ENCODE results near the gene PHGDH. TPM values are rescaled to one million over a fixed set of nuclear protein-coding genes. Genes with fewer than 3 reads are reported as not detected.

The PHGDH gene
- total and polyA plus RNA-seq, 2 donors (not counting 3 experiments of a cell fraction or from before 2014, with no cell fraction given): 37.9 to 120 TPM

DNA sequence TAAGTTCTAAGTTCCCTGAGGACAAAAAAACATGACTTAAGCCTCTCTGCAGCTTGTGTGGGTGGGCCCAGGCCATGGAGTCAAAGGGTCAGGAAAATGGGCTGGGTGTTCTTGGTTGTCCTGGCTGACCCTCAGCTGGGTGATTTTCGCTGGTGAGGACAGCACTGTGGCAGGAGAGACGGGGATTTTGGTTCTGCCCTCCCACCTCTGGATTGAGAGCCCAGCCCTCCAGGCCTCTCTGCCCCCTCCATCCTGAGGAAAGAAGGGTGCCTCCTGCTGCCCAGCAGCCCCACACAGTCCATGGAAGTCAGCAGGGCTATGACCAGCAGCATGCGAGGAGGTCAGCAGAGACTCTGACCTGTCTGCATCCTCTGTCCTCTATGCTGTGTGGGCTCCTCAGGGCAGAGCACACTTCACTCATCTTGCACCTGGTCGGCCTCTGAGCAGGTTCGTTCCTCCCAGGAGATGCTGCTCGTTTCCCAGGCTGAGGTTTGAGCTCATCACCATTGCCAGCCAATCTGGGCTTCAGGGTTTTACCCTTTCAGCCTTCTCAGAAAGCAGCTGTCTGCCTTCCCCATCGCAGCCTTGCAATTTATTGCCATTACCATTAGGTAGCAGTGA is 26.5 kb downstream of the PHGDH start:
- H3K9me1 ChIP-seq (replicated peaks; ENCODE audit: control insufficient read depth, extremely low read depth, insufficient read depth, low read length): no peaks in the 10 kb centered on the region
- H3K4me3 ChIP-seq (replicated peaks in 1 of 3; ENCODE audit: insufficient read depth in 1 of 3, low read depth in 1 of 3, low read length in 3 of 3): no peak overlapping the region
- H3K27me3 ChIP-seq (ENCODE audit: control insufficient read depth in 2 of 2, insufficient read depth in 2 of 2, low read length in 2 of 2): no peaks in the 10 kb centered on the region
- TF ChIP-seq POLR2A (IDR thresholded peaks at IDR 0.05; ENCODE audit: low read depth, low read length): no peak
- TF ChIP-seq JUN (IDR thresholded peaks at IDR 0.05; ENCODE audit: borderline replicate concordance, insufficient read depth, insufficient read length, low read depth): no peak
- TF ChIP-seq, protein P1, sequence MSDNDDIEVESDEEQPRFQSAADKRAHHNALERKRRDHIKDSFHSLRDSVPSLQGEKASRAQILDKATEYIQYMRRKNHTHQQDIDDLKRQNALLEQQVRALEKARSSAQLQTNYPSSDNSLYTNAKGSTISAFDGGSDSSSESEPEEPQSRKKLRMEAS (IDR thresholded peaks at IDR 0.05; ENCODE audit: insufficient read depth, insufficient read length): no peak
- TF ChIP-seq GATA2 (IDR thresholded peaks at IDR 0.05; ENCODE audit: insufficient read depth, insufficient read length, low read depth, low read length): no peak
- no peak for TF ChIP-seq MYC (IDR thresholded peaks at IDR 0.05; ENCODE audit: low read depth, low read length)
- no peak for TF ChIP-seq FOS (IDR thresholded peaks at IDR 0.05; ENCODE audit: borderline replicate concordance, insufficient read depth, low read length)
- TF ChIP-seq EZH2 (IDR thresholded peaks at IDR 0.05; ENCODE audit: borderline replicate concordance, low read depth, low read length, severe bottlenecking): no peak
- no peak for TF ChIP-seq POLR2AphosphoS5 (IDR thresholded peaks at IDR 0.05; ENCODE audit: insufficient read depth, low read depth, low read length)
- TF ChIP-seq, protein P2, sequence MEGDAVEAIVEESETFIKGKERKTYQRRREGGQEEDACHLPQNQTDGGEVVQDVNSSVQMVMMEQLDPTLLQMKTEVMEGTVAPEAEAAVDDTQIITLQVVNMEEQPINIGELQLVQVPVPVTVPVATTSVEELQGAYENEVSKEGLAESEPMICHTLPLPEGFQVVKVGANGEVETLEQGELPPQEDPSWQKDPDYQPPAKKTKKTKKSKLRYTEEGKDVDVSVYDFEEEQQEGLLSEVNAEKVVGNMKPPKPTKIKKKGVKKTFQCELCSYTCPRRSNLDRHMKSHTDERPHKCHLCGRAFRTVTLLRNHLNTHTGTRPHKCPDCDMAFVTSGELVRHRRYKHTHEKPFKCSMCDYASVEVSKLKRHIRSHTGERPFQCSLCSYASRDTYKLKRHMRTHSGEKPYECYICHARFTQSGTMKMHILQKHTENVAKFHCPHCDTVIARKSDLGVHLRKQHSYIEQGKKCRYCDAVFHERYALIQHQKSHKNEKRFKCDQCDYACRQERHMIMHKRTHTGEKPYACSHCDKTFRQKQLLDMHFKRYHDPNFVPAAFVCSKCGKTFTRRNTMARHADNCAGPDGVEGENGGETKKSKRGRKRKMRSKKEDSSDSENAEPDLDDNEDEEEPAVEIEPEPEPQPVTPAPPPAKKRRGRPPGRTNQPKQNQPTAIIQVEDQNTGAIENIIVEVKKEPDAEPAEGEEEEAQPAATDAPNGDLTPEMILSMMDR (IDR thresholded peaks at IDR 0.05; ENCODE audit: extremely low read depth in 1 of 2, insufficient read depth in 1 of 2, low read depth in 1 of 2, low read length in 2 of 2): no peak
- no peak overlapping the region for H3K9ac ChIP-seq (replicated peaks; ENCODE audit: extremely low read depth, insufficient read depth, low read length)
- H3K79me2 ChIP-seq (ENCODE audit: control insufficient read depth, insufficient read depth, low read length): no peaks in the 10 kb centered on the region
- no peak overlapping the region for H3K27ac ChIP-seq (ENCODE audit: insufficient read depth, low read depth, low read length)
- dilution Hi-C loops (cut with MboI; ENCODE audit: extremely low pct_ligation_motif_present, low sequenced_read_pairs) (no loop called here), intact Hi-C loops (cut with micrococcal nuclease) (no loop called here)
- BruUV-seq (replicated peaks): no TSS peak
- DNase-seq (ENCODE audit: low read depth, low spot score) (no peak), FAIRE-seq (no peak)
- ChIA-PET POLR2A (no interaction called here), CTCF (interaction anchor here (1.4 kb wide), 1 partner anchor 10 kb away, joined by 4 read pairs; no protein-coding TSS in a partner anchor)
- no peaks in the 10 kb centered on the region for H3K4me1 ChIP-seq (ENCODE audit: control insufficient read depth, extremely low read depth, insufficient read depth, low read length)
- H3K36me3 ChIP-seq (ENCODE audit: control insufficient read depth in 2 of 2, extremely low read depth in 1 of 2, insufficient read depth in 2 of 2, low read length in 2 of 2): peaks cover 3 to 4% of the 10 kb centered on the region in 2 experiments
- H4K20me1 ChIP-seq (replicated peaks; ENCODE audit: control insufficient read depth, extremely low read depth, insufficient read depth, low read length): no peaks in the 10 kb centered on the region
- H2AFZ ChIP-seq (ENCODE audit: low read depth, low read length): no peak overlapping the region
- no peaks in the 10 kb centered on the region for H3K9me3 ChIP-seq (replicated peaks; ENCODE audit: control insufficient read depth, insufficient read depth, low read length)
- H3K4me2 ChIP-seq (ENCODE audit: insufficient read depth, low read length): no peak overlapping the region
